HG02884 (cell line): ENCODE measurements around the gene HES3.
"Not testable (repeated sequence)": the region's sequence is repeated elsewhere in the genome, so short reads cannot be mapped to it uniquely, and the experiment has no call there.

ENCODE experiments used
- ATAC-seq: cut with Tn5 transposase; IDR thresholded peaks from one replicate; pipeline ENCODE4 v1.9.1; 2021; ENCODE audit warnings: mild to moderate bottlenecking, moderate library complexity; ENCODE audit not compliant: unreplicated experiment

HES3 gene

DNA sequence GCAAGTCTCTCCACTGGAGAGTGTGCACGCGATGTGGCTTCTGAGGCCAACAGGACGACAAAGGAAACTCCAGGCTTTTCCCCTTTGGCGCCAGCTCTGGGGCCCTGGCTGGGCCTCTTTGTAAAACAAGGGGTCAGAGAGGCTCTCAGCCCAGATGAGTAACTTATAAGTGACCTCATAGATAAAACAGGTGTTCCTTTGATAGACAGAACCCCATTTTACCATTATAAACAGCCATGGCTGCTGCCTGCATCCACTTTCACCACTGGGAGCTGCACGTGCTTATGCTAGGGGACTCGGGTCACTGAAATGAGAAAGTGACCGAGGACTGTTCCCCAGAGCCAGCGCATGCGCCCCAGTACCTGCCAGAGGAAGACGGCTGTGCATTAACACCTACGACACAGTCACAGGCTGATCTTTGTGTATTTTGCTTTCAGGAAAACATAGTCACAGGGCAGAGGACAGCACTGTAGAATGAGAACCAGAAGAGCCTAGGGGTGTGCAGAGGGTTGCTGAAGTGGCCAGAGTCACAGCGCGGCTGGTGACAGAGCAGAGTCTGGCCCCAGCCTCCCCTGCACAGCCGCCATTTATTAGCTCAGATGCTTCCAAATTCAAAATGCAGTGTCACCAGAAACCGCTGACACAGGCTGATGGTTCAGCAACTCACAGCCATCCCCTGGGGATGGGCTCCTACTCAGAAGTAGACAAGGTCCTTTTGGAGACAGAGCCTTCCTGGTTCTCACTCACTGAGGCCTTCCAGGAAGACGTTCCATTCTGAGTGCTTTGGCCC, 25.4 kb upstream of the HES3 start:
- no peak for ATAC-seq

DNA sequence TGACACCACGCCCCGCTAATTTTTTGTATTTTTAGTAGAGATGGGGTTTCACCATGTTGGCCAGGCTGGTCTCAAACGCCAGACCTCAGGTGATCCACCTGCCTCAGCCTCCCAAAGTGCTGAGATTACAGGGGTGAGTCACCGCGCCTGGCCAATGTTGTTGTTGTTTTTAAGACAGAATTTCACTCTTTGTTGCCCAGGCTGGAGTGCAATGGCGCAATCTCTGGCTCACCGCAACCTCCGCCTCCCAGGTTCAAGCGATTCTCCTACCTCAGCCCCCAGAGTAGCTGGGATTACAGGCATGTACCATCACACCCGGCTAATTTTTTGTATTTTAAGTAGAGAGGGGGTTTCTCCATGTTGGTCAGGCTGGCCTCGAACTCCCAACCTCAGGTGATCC, 24.3 kb upstream of the HES3 start:
- not testable (repeated sequence) for ATAC-seq

DNA sequence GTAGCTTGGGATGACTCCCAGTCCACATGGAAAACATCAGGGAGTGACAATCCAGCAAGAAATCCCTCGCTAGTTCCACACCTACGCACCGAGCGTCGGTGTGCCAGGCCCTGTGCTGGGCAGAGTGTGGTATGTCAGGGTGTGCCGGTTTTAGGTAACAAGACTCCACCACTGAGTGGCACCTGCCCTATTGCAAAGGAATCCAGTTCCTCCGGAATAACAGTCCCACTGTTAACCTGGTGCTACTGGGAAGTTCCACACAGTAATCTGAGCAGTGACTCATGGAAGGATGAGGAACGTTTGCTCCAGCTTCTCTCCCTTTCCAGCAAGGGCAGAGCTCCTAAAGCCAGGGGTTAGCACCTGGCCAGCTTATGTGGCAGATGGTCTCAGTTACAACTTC, 23.7 kb upstream of the HES3 start:
- ATAC-seq = no peak

DNA sequence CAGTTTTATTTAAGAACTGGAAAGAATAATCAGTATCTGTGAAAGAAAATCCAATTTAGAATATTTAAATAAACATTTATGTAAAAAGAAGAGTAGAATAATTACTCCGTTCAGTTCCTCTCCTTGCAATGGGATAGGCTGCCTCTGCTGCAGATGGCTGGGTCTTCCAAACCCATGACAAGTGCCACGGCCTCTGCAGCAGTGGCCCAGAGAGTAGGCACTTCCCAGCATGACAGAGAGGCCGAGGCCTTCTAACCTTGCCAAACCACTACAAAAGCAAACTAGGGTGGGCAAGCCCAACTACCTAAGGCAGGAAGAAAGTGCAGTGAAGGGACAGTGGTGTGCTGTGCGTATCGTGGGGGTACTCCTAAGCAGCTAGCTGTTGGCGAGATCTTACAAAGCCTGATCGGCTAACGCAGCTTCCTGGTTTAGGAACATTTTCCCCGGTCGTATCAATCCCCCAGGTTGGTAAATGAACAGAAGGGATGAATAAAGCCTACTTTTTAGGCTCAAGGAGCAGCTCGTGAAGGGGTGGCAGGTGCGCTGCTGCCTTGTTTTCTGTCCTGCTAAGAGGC, 22.7 kb upstream of the HES3 start:
- no peak for ATAC-seq

DNA sequence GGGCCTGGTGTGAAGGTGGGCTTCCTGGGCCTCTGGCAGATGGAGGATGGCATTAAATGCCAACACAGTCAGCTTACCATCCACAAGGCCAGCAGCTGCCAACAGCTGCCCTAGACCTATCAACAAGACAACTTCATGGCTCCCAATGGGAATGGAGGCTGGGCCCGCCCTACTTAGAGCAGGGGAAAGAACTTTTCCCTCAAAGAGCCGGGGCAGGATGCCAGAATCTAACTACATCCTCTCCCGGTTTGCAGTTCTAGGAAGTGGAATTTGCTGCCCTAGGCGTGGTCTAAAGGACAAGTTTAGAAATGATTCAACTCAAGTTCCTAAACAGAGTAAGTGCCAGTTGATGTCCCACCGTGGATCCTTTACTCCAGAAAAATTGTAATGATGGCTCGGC, 21.3 kb upstream of the HES3 start:
- ATAC-seq = no peak

DNA sequence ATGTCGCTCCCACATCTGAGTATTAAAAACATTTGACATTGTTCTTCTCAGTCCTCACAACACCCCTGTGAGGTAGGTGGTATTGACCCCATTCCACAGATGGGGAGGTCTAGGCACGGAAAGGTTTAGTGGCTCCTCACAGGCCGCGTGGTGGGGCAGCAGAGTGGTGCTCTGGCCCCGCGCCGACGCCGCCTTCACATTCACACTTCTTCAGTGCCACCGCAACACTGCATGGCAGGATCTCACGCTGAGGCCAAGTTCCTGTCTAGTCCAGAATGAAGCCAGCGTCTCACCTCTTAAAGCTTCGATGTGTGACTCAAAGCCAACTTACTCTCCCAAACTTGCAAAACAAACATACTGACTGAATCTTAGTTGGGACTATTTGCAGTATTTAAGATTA, 20.4 kb upstream of the HES3 start:
- ATAC-seq = no peak

DNA sequence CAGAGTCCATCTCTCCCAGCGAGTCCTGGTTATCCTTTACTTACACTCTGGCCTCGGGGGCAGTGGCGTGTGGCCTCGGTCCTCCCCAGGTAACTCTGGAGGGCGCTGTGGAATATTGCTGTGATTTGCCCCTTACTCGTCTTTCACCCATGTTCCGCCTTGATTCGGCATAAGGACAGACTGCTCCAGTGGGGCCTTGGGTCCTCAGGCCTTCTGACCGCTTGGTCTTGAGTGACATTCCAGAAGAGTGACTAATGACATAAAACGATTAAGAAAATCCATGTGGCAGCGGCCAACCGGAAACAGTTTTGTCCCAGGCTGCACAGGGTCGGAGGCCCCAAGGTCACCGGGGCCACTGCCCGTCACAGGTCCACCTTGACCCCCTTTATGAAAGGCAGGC, 19.3 kb upstream of the HES3 start:
- no peak for ATAC-seq

DNA sequence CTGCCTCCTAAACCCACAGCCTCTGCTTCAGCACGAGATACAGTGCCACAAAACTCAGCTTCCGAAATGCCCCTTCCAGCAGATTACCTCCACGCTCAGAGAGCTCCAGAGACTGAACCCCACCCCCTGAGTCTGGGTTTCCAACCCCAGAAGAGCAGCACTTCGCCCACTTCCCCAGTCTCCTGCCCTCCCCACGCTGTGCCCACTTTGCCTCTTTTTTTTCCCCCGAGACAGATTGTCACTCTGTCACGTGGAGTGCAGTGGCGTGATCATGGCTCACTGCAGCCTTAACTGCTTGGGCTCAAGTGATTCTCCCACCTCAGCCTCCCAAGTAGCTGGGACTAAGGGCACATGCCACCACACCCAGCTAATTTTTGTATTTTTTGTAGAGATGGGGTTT, 18.3 kb upstream of the HES3 start:
- ATAC-seq = no peak

DNA sequence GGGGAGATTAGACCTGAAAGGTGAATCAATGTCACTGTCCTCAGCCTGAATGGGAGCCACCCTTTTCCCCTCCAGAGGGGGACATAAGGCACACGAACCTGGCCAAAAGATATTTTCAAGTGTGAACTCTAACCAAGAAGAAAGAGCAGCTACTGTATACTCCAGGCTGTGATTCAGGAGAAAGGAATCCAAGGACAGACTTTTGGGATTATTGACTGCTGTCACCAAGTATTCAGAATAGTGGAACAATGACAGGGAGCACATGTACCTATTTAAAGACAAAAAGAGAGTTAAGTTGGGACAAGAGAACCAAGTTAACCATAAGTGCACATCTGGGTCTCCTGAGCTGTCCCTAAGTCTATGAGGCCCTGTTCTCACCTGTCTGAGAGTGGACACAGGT, 10.6 kb upstream of the HES3 start:
- ATAC-seq = no peak

DNA sequence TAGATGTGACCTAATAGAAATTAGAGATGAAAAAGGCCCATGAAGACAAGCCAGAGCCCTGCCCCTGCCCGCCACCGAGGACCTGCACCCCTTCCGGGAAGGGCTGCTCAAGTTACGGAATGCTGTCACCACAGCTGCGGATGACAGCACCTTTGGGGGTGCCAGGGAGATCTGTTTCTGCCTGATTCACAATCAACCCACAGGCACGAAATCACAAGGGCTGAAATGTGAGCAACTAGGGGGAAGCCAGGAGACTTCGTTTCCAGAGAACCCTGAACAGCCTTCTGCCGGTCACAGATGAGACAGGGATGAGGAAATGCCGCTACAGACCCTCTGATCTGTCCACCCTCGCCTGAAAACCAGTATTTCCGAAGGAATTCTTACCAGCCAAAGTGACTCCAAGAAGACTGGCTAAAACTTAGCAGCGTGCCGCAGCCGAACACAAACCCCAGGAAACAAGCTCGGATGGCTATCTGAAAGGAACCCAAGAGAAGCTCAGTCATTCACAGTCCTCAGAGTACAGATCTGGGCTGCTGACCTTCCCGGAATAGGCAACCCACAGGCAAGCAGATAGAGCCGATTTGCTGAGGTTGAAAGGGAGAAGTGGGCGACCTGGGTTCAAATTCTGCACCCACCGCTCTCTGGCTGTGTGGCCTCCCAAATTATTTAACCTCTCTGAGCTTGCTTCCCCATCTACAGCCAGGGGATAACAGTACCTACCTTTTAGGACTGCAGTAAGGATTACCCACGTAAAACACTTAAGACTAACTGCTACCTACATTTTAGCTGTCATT, 9.3 kb upstream of the HES3 start:
- no peak for ATAC-seq

DNA sequence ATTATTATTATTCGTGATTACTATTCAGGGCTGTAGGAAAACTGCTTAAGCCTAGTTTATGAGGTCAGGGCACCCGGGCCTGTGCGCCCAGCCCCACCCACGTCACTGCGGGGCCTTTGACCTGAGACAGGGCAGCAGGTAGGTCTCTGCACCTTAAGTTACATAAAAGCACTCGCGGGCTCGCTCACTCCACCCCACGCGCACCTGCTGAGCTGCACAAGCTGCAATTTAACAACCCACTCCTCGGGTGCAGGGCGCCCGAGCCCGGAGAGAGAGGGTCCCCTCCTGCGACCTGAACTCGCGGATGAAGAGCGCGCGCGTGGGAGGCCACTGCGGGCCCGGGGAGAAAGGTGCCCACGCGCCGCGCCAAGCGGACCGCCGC, 8.7 kb upstream of the HES3 start:
- ATAC-seq = no peak

DNA sequence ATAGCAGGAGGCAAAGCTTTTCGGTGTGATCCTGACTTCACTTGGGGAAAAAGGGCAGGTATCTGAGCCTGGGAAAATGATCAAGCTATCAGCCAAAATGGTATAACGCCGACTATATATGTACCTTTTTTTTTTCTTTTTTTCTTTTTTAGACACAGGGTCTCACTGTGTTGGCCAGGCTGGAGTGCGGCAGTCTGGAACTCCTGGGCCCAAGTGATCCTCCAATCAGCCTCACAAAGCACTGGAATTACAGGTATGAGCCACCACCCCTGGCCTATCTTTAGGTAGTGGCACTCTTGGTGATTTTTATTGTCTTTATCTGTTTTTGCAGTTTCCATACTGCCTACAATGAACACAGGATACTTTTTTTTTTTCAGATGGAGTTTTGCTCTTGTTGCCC, 6.9 kb upstream of the HES3 start:
- ATAC-seq = no peak

DNA sequence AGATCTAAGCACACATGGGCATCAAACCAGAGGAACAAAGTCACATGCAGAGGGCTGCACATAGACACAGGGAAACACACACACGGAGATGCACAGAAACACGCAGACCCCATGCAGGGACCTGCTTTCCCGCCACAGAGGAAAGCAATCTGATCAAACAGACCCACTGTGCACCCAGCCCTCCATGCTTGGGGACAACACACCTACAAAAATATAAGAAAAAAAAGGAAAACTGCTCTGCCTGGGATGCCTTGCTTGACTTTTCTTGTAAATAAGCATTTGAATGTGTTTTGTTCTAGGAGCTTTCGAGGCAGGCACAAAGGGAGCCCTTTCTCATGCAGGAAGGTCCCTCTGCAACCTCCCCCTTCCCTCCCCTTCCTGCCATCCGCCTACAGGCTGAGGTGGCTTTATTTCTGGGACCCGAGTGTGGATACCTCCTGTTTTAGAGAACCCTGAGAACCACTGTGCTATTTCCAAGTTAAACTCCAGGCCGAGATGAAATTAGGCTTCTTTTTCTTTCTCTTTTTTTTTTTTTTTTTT, 4.7 kb upstream of the HES3 start:
- no peak for ATAC-seq

DNA sequence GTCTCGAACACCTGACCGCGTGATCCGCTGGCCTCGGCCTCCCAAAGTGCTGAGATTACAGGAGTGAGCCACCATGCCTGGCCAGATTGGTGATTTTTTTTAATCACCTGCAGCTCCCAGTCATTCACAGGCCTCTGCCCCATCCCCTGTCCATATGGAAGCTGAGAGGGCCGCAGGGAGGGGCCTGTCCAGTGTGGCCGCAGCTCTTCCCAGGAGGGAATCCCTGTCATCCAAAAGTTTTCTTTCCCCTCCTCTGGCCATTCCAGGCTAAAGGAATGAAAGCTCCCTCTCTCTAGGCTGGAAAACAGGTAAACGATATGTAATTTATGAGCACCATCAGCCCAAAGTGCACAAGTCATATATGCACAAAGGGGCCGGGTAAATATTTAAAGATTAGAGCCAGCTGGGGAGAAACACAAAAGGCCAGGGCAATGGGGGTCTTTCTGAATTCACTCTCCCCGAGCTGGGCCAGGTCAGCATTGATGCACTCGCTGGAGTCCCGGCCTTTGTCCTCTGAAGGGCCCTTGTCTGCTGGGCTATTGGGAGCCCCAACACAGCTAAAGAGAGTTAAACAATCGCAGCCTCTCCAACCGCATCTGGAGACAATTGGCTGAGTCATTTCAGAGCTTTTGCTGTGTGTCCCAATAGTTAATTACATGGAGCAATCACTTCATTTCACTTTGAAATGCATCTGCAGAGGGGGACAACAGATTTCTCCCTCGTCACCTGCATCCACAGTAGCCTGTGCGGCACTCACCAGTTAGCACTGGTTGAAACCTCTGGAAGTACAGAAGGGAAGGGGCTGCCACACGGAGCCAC, 3.8 kb upstream of the HES3 start:
- ATAC-seq = no peak

DNA sequence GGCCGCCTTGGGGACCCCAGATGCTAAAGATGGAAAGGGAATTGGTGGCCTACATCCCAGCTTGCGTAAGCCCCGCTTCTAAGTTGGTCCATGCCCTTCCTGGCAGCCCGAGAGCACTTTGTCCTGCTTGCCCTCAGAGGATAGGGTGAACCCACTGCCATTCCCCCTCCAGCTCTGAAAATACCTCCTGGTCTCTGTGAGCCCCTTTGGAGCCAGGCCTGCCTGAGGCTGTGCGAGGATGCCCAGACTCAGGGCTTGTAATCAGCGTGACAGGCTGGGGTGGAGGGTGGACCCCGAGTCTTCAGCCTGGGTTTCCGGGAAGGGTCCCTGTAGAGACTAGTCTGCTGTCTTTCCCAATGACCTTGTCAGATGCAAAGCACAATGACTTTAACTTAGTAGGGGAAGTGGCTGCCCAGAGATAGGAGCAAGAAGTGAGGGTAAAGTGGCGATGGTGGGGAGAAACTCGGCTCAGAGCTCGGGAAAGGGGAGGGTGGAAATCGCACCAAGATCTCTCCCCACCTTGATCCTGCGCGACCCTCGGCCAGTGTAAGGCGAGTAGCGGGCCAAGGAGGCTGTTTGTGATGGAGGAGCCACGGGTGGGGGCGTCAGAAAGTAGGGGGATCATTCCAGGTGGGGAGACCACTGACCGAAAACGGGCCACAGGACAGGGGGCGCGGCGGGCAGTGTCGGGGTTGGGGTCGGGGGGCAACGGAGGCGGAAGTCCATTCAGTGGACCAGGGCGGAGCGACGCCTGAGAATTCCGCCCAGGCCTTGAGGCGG, 2.7 kb upstream of the HES3 start:
- ATAC-seq = no peak

DNA sequence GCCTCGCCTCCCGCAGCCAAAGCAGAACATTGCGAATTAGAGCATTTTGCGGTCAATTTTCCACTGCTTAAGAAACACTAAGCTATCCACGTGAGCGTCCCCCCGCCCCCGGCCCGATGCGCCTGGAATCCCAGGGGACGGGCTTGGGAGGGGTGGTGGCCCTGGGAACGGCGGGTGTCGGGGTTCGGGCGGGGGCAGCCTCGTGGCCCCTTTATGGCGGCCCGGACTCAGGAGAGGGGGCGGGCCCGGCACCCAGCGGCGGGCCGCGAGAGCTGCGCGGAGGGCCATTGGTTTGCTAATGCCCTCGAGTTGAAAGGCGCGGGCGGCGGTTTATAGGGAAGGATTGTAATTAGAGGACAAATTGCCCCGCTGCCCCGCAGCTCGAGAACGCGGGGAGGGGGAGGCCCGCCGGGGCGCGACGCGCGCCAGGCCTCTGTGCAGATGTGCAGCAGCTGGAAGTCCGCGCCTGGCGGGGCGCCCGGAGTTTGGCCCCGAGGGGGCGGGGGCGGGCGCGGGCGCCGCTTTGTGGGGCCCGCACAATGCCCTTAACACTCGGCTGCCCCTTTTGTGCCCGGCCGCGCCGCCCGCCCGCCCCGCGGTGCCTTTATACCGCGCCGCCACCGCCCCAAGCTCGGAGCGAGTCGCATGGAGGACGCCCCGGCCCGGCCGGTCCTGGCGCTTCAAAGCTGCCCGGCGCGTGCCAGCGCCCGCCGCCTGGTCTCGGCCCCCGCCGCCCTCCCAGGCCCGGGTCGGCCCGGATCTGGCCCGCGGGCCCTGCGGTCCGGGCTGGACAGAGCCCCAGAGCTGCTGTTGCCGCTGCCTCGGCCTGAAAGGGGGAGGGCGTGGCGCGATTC, 1.9 kb upstream of the HES3 start:
- no peak for ATAC-seq

DNA sequence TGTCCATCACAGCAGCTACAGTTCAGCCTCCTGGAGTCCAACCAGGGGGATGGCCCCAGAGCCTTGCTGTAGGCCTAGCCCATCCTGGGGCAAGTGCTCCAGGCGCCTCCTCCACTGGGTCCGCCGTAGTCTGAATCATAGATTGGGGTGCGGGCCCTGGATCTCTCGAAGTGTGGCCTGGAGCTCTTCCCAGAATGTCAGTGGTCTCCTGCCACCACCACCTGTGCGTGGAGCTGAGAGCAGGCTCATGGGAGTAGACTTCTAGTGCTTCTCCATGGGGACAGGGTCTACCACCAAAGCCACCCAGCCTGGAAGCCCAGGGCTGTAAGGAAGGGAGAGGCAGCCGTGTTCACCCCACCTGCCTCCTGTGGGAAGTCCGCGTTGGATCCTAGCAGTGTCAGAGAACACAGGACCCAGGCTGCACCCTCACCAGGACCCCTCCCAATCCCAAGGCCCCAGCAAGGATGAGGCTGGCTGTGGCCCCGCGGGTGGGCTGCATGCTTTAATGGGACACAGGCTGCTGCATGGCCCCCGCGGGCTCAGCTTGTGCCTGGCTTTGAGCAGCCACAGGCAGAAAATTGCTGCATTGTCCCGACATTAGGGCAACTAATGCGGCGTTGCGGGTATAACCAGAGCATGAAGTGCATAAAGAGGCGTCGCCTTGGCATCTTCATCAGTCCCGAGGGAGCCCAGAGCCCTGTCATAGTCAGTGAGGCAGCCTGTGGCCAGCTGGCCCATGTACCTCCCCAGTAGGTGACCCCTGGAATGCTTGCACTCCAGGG, 735 bp upstream of the HES3 start:
- ATAC-seq = no peak

DNA sequence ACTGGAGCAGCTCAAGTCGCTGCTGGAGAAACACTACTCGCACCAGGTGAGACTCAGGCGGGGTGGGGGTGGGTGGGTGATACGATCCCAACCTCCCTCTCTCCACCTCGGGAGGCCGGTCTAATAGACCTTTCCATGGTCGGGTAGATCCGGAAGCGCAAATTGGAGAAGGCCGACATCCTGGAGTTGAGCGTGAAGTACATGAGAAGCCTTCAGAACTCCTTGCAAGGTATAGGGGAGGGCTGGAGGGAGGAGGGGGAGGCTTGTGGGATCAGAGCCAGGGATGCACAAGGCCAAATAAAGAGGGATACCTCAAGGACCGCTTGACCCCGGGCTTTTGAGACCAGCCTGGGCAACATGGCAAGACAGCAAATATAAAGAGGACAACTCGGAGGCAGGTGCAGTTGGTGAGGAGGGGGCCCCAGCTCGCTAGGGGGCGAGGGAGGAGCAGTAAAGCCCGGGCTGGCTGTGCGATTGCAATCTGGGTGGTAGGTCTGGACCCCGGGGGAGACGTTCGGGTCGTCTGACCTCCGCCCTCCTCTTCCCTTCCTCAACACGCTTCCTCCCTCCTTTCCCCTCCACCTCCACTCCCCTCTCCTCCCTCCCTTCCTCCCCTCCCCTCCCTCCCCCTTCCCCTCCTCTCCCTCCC, 546 bp downstream of the HES3 start:
- no peak for ATAC-seq
